ENCODE data around the gene BAZ1B. TPM values are rescaled to one million over a fixed set of nuclear protein-coding genes. Genes with fewer than 3 reads are reported as not detected.

Gene BAZ1B
- total and polyA plus RNA-seq, 4 donors, result 19.9 to 65.0 (median 32.9) TPM

GRCh38 chr7:73520673-73521635, 1.1 kb downstream of the BAZ1B start:
- Histone ChIP-seq H3K36me3 (ENCODE audit: control insufficient read depth in 4 of 4, insufficient read depth in 4 of 4, low read length in 4 of 4) (peaks cover 0 to 12% (median 4%) of the 10 kb centered on the region in 4 donors), H3K9ac (ENCODE audit: insufficient read depth in 1 of 2, low read length in 2 of 2) (peak overlapping the region; percentile 31 to 79), H3K4me3 (peak overlapping the region; percentile 93), H3K27ac (ENCODE audit: low read depth in 1 of 2, low read length in 1 of 2) (peak overlapping the region; percentile 89 to 96), H3K4me1 (ENCODE audit: control insufficient read depth in 5 of 5, insufficient read depth in 5 of 5, low read length in 5 of 5) (peaks cover 8 to 22% (median 13%) of the 10 kb centered on the region in 5 donors), H3K9me3 (ENCODE audit: control insufficient read depth in 4 of 4, insufficient read depth in 3 of 4, low read length in 3 of 4) (no peaks in the 10 kb centered on the region), H3K27me3 (ENCODE audit: control insufficient read depth in 3 of 3, insufficient read depth in 3 of 3, low read length in 2 of 3) (no peaks in the 10 kb centered on the region)
- DNase-seq (peak in 2 of 3 donors; percentile 18 to 32), ATAC-seq (ENCODE audit: insufficient read depth, low FRiP score) (no peak)
- TF ChIP-seq CTCF (IDR thresholded peaks at IDR 0.05; ENCODE audit: control extremely low read depth, extremely low read depth), result no peak
- 1 to 2% methylated on average over 36 of the region's 36 CpGs for WGBS, 2 donors

- peaks cover 8 to 22% (median 15%) of the 10 kb centered on the region in 5 donors for H3K4me1 ChIP-seq (ENCODE audit: control insufficient read depth in 5 of 5, insufficient read depth in 5 of 5, low read length in 5 of 5)
- no peak for TF ChIP-seq CTCF (IDR thresholded peaks at IDR 0.05; ENCODE audit: control extremely low read depth, extremely low read depth)
These were observed 2.0 kb downstream of the BAZ1B start for GRCh38 chr7:73519867-73520672.

DNA sequence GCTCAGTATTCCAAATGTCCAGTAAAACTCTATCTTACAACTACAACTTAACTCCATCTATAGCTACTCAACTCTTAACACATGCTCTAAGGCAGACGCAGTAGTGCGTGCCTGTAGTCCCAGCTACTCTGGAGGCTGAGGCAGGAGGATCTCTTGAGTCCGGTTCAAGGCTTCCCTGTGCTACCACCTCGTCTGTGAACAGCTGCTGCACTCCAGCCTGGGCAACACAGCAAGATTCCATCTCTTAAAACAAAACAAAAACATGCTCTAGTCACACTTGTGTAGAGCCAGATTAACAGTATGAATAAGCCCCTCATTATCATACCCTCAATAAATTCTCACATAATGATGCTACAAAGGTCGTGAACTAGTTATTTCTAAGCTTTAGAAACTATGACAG, 3.6 kb downstream of the BAZ1B start:
- H3K27ac ChIP-seq (ENCODE audit: low read depth in 1 of 2, low read length in 1 of 2), result no peak overlapping the region
- peak overlapping the region in 1 of 2 donors; percentile 47 for H3K9ac ChIP-seq (ENCODE audit: insufficient read depth in 1 of 2, low read length in 2 of 2)
- H3K4me3 ChIP-seq, result no peak overlapping the region
- DNase-seq (no peak), ATAC-seq (ENCODE audit: insufficient read depth, low FRiP score) (no peak)
- peaks cover 8 to 22% (median 15%) of the 10 kb centered on the region in 5 donors for H3K4me1 ChIP-seq (ENCODE audit: control insufficient read depth in 5 of 5, insufficient read depth in 5 of 5, low read length in 5 of 5)
- no peak for TF ChIP-seq CTCF (IDR thresholded peaks at IDR 0.05; ENCODE audit: control extremely low read depth, extremely low read depth)
- peaks cover 4 to 22% (median 12%) of the 10 kb centered on the region in 4 donors for H3K36me3 ChIP-seq (ENCODE audit: control insufficient read depth in 4 of 4, insufficient read depth in 4 of 4, low read length in 4 of 4)
- no peaks in the 10 kb centered on the region for H3K9me3 ChIP-seq (ENCODE audit: control insufficient read depth in 4 of 4, insufficient read depth in 3 of 4, low read length in 3 of 4)
- WGBS, 2 donors, result 78 to 86% methylated on average over 5 of the region's 5 CpGs
- H3K27me3 ChIP-seq (ENCODE audit: control insufficient read depth in 3 of 3, insufficient read depth in 3 of 3, low read length in 2 of 3), result no peaks in the 10 kb centered on the region

More at GRCh38 chr7:73519867-73520672, 2.0 kb downstream of the BAZ1B start:
- Histone ChIP-seq H3K9ac (ENCODE audit: insufficient read depth in 1 of 2, low read length in 2 of 2) (peak overlapping the region in 1 of 2 donors; percentile 79), H3K36me3 (ENCODE audit: control insufficient read depth in 4 of 4, insufficient read depth in 4 of 4, low read length in 4 of 4) (peaks cover 0 to 20% (median 8%) of the 10 kb centered on the region in 4 donors), H3K4me3 (no peak overlapping the region), H3K27me3 (ENCODE audit: control insufficient read depth in 3 of 3, insufficient read depth in 3 of 3, low read length in 2 of 3) (no peaks in the 10 kb centered on the region), H3K9me3 (ENCODE audit: control insufficient read depth in 4 of 4, insufficient read depth in 3 of 4, low read length in 3 of 4) (no peaks in the 10 kb centered on the region), H3K27ac (ENCODE audit: low read depth in 1 of 2, low read length in 1 of 2) (peak overlapping the region; percentile 9 to 59)
- WGBS, 2 donors, result 61 to 71% methylated on average over 18 of the region's 18 CpGs
- DNase-seq (peak in 1 of 3 donors; percentile 10), ATAC-seq (ENCODE audit: insufficient read depth, low FRiP score) (no peak)
